Fibroblast of lung (primary cell): Measurements from ENCODE around the gene B4GALT7. TPM values are rescaled to one million over a fixed set of nuclear protein-coding genes. Genes with fewer than 3 reads are reported as not detected.

Source experiments
- DNase-seq, 2 donors: peaks; one replicate each; pipeline versions ENCODE4 v3.0.0 to v3.0.0-alpha.2; 2010; ENCODE audit warnings: low read depth in 2 of 2
- H2AFZ ChIP-seq: 2 replicates; pipeline ENCODE4 v1.5.1; 2012; ENCODE audit warnings: low read length, control low read depth, inconsistent platforms
- H3K27ac ChIP-seq: 2 replicates; pipeline ENCODE4 v1.5.1; 2011; ENCODE audit warnings: low read length, control low read depth; ENCODE audit not compliant: insufficient read depth
- H3K27me3 ChIP-seq: 2 replicates; pipeline ENCODE4 v1.5.1; 2011; ENCODE audit warnings: mild to moderate bottlenecking, low read length; ENCODE audit not compliant: control insufficient read depth, insufficient read depth
- H3K36me3 ChIP-seq: 2 replicates; pipeline ENCODE4 v1.5.1; 2011; ENCODE audit warnings: low read length; ENCODE audit not compliant: control insufficient read depth, insufficient read depth
- H3K4me1 ChIP-seq: 2 replicates; pipeline ENCODE4 v1.5.1; 2011; ENCODE audit warnings: low read length; ENCODE audit not compliant: control insufficient read depth, insufficient read depth; ENCODE audit errors: extremely low read depth
- H3K4me2 ChIP-seq: 2 replicates; pipeline ENCODE4 v1.5.1; 2011; ENCODE audit warnings: low read length, control low read depth; ENCODE audit not compliant: insufficient read depth; ENCODE audit errors: extremely low read depth
- H3K4me3 ChIP-seq, 4 experiments: fragments of 200-600 bp in 1 of 4; sonication (generic) in 1 of 4; replicated peaks in 1 of 4; 2 replicates each; pipeline ENCODE4 v1.5.1; 2011 to 2016; ENCODE audit warnings: low read length in 4 of 4, low read depth in 3 of 4, mild to moderate bottlenecking in 3 of 4, control low read depth in 2 of 4, inconsistent platforms in 1 of 4, mixed read lengths in 1 of 4; ENCODE audit not compliant: insufficient read depth in 1 of 4; ENCODE audit errors: control extremely low read depth in 1 of 4
- H3K79me2 ChIP-seq: 2 replicates; pipeline ENCODE4 v1.5.1; 2012; ENCODE audit warnings: mild to moderate bottlenecking, low read length, inconsistent platforms; ENCODE audit not compliant: control insufficient read depth, insufficient read depth
- H3K9ac ChIP-seq: 2 replicates; pipeline ENCODE4 v1.5.1; 2011; ENCODE audit warnings: mild to moderate bottlenecking, low read length, control low read depth; ENCODE audit not compliant: insufficient read depth
- H3K9me3 ChIP-seq: 2 replicates; pipeline ENCODE4 v1.5.1; 2012; ENCODE audit warnings: low read depth, low read length; ENCODE audit not compliant: control insufficient read depth, insufficient read depth
- H4K20me1 ChIP-seq: 2 replicates; pipeline ENCODE4 v1.5.1; 2011; ENCODE audit warnings: low read length; ENCODE audit not compliant: control insufficient read depth, insufficient read depth; ENCODE audit errors: extremely low read depth
- EZH2 ChIP-seq: IDR thresholded peaks from 2 replicates; pipeline ENCODE4 v1.5.1; 2012; ENCODE audit warnings: low read length, control low read depth, mild to moderate bottlenecking; ENCODE audit errors: missing control alignments
- polyA plus RNA-seq, 2 donors: library from polyadenylated mRNA; depleted of rRNA in 1 of 2; stranded (reverse) in 1 of 2; unstranded in 1 of 2; fragments of >200 nt; gene quantifications; 2 replicates each; pipeline ENCODE4 v1.2.1, GENCODE V29; 2011 to 2012; ENCODE audit warnings: missing spikeins in 1 of 2
- total RNA-seq: library from RNA; depleted of rRNA; stranded (reverse); fragments of >200 nt; gene quantifications from 2 replicates; pipeline ENCODE4 v1.2.1, GENCODE V29; 2014
- TF ChIP-seq, protein P1 (sequence below), 2 donors: IDR thresholded peaks in 1 of 2; conservative IDR thresholded peaks in 1 of 2; 1 replicate in 1 of 2; 2 replicates in 1 of 2; pipeline ENCODE4 v1.5.1; 2011 to 2012; ENCODE audit warnings: low read length in 2 of 2, control low read depth in 1 of 2, inconsistent platforms in 1 of 2, low read depth in 1 of 2, mild to moderate bottlenecking in 1 of 2

Gene B4GALT7
- total and polyA plus RNA-seq, 2 donors (not counting 1 experiment from before 2014, with no cell fraction given): 20.8 to 29.1 TPM

DNA sequence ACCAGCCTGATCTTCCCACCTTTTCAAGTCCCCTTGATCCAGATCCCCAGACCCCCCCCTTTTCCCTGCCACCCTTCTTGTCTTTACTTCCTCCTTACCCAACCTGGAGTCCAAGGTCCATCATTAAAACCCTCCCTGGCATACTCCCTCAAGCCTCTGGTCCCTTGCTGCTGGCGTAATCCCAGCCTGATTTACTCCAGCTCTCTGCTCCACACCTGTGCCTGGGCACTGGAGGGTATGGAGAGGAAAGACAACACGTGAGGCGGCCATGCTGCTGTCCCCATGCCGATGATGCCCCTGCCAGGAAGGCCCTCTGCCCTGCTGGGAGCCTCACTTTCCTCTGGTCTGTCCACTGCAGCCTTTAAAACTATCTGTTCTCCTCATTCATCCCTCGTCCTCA, 5.1 kb downstream of the B4GALT7 start:
- H3K9me3 ChIP-seq: no peaks in the 10 kb centered on the region
- H4K20me1 ChIP-seq: no peaks in the 10 kb centered on the region
- no peak overlapping the region for H3K4me3 ChIP-seq
- no peaks in the 10 kb centered on the region for H3K27me3 ChIP-seq
- H3K79me2 ChIP-seq: peaks cover 2% of the 10 kb centered on the region
- no peak for TF ChIP-seq EZH2
- TF ChIP-seq, protein P1, sequence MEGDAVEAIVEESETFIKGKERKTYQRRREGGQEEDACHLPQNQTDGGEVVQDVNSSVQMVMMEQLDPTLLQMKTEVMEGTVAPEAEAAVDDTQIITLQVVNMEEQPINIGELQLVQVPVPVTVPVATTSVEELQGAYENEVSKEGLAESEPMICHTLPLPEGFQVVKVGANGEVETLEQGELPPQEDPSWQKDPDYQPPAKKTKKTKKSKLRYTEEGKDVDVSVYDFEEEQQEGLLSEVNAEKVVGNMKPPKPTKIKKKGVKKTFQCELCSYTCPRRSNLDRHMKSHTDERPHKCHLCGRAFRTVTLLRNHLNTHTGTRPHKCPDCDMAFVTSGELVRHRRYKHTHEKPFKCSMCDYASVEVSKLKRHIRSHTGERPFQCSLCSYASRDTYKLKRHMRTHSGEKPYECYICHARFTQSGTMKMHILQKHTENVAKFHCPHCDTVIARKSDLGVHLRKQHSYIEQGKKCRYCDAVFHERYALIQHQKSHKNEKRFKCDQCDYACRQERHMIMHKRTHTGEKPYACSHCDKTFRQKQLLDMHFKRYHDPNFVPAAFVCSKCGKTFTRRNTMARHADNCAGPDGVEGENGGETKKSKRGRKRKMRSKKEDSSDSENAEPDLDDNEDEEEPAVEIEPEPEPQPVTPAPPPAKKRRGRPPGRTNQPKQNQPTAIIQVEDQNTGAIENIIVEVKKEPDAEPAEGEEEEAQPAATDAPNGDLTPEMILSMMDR (conservative IDR thresholded peaks at IDR 0.05 in 1 of 2, IDR thresholded peaks at IDR 0.05 in 1 of 2; ENCODE audit: low read depth in 1 of 2, low read length in 2 of 2): no peak
- H2AFZ ChIP-seq: no peak overlapping the region
- DNase-seq: no peak
- no peaks in the 10 kb centered on the region for H3K4me1 ChIP-seq
- H3K27ac ChIP-seq: no peak overlapping the region
- no peak overlapping the region for H3K4me2 ChIP-seq
- H3K9ac ChIP-seq: no peak overlapping the region
- H3K36me3 ChIP-seq: peaks cover 9% of the 10 kb centered on the region

DNA sequence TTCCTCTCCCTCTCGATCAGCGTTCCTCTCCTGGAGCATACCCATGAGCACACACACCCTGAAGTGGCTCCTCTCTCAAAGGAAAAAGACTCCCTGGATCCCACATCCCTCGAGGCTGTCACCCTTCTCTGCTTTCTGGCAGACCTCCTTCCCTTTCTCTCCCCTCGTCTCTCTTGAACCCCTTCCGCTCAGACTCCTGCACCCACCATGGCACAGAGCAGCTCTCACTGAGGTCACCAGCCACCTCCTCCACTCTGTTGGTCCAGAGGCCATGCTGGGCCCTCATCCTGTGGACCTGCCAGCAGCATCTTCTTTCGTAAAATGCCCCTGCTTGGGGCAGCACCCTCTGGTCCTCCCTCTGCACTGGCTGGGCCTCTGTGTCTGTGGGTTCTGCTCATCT, 5.7 kb downstream of the B4GALT7 start:
- Histone ChIP-seq H3K79me2 (peaks cover 2% of the 10 kb centered on the region), H3K4me2 (no peak overlapping the region), H4K20me1 (no peaks in the 10 kb centered on the region), H3K9ac (no peak overlapping the region), H3K27me3 (no peaks in the 10 kb centered on the region), H3K4me1 (no peaks in the 10 kb centered on the region), H2AFZ (no peak overlapping the region), H3K36me3 (peaks cover 9% of the 10 kb centered on the region), H3K9me3 (no peaks in the 10 kb centered on the region), H3K27ac (no peak overlapping the region), H3K4me3 (no peak overlapping the region)
- no peak for TF ChIP-seq EZH2
- TF ChIP-seq, protein P1 (conservative IDR thresholded peaks at IDR 0.05 in 1 of 2, IDR thresholded peaks at IDR 0.05 in 1 of 2; ENCODE audit: low read depth in 1 of 2, low read length in 2 of 2): no peak
- DNase-seq: no peak

DNA sequence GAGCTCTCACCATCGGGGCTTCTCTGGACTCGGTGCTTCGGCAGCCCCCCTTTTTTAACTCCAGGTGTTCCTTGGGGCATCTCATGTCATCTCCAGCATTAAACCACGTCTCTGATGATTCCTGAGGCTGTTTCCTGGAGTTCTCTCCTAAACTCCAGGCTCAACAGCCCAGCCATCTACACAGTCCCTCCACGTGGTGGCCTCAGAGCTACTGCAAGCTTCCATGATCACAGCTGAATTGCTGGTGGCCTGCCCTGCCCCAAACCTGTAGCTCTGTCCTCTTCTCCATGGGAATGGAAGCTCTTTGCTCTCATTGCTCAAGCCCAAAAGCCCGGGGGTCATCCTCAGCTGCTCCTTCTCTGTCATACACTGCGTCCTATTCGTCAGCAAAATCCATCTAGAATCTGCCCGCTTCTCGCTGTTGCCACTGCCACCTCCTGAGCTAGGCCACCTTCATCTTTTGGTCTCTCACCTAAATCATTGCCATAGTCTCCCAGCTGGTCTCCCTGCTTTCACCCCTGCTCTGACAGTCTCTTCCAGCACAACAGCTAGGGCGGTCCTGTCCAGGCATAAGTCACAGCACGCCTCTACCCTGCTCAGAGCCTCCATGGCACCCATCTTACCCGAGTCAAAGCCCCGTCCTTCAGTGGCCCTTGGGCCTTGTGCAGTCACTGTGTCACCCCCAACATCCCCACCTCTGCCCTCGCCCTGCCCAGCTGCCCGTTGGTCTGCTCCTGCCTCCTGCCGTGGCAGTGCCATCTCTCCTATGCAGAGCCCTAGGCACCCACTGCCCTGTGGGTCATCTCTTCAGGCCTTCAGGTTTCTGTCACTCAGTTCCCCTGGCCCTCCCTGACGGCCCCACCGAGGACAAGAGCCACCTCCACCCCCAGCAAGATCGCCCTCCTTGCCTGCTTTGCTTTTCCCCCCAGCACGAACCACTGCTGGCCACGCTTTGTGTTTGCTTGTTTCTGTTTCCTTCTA, 6.4 kb downstream of the B4GALT7 start:
- Histone ChIP-seq H3K79me2 (no peaks in the 10 kb centered on the region), H3K4me3 (no peak overlapping the region), H3K9ac (no peak overlapping the region), H3K9me3 (no peaks in the 10 kb centered on the region), H3K4me1 (no peaks in the 10 kb centered on the region), H4K20me1 (no peaks in the 10 kb centered on the region), H3K27ac (no peak overlapping the region), H3K4me2 (no peak overlapping the region), H3K36me3 (peaks cover 9% of the 10 kb centered on the region), H3K27me3 (no peaks in the 10 kb centered on the region), H2AFZ (no peak overlapping the region)
- no peak for TF ChIP-seq EZH2
- TF ChIP-seq, protein P1 (conservative IDR thresholded peaks at IDR 0.05 in 1 of 2, IDR thresholded peaks at IDR 0.05 in 1 of 2; ENCODE audit: low read depth in 1 of 2, low read length in 2 of 2): no peak
- DNase-seq: no peak
